Measurements from ENCODE around the gene SDF2.
"Not testable (repeated sequence)": the region's sequence is repeated elsewhere in the genome, so short reads cannot be mapped to it uniquely, and the experiment has no call there.

Gene SDF2

GRCh38 chr17:28684963-28685362 is 23.3 kb upstream of the SDF2 start:
- no peak for DNase-seq (ENCODE audit: low read depth)

- no peak for DNase-seq (ENCODE audit: low read depth)
These were observed 20.9 kb upstream of the SDF2 start for GRCh38 chr17:28682655-28683054.

DNA sequence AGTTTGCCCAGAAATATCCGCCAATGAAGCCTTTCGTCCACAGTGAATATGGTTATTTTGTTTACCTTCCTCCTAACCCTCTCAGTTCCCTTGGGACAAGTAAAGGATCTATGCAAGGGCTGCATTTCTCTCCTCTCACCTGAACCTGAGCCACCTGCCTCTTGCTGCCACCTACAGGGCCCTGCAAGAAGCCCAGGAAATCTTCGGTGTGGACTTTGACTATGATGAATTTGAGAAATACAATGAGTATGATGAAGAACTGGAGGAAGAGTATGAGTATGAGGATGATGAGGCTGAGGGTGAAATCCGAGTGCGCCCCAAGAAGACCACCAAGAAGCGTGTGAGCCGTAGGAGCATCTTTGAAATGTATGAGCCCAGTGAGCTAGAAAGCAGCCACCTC is 14.3 kb upstream of the SDF2 start:
- DNase-seq (ENCODE audit: low read depth) = no peak

- DNase-seq (ENCODE audit: low read depth) = no peak
These were observed 13.8 kb upstream of the SDF2 start for GRCh38 chr17:28675490-28675889.

DNA sequence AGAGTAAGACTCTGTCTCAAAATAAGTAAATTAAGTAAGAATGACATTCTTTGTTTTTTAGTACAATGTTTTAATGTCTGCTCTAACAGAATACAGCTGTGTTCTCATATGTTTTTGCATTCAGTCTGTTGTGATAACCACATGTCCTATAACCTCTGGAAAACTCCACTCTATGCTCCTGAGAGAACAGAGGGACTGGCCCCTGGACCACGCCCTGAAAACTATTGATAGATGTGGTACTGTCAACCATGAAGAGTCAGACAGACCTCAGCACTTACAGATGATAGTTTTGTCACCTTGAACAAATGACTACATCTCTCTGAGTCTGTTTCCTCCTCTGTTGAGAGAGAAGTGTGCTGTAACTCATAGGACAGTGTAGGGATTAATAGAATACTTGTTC is 8.2 kb upstream of the SDF2 start:
- DNase-seq (ENCODE audit: low read depth) = no peak

GRCh38 chr17:28667870-28668269 is 6.2 kb upstream of the SDF2 start:
- DNase-seq (ENCODE audit: low read depth) = no peak

DNA sequence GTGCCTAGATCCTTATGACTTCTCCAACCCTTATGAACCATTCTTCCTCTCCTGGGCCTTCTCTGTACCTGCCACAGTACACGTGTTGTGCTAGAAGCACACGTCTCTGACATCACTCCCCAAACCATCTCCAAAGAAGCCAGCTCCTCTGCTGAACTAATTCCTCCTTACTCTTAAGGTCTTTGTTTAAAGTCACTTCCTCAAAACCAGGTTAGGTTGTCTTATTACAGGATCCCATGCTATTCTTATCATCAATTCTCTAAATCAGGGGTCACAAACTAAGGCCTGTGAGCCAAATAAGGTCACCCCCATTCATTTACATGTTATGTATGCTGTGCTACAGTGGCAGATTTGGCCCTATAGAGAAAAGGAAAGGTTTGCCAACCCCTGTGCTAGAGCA is 4.3 kb upstream of the SDF2 start:
- no peak for DNase-seq (ENCODE audit: low read depth)

DNA sequence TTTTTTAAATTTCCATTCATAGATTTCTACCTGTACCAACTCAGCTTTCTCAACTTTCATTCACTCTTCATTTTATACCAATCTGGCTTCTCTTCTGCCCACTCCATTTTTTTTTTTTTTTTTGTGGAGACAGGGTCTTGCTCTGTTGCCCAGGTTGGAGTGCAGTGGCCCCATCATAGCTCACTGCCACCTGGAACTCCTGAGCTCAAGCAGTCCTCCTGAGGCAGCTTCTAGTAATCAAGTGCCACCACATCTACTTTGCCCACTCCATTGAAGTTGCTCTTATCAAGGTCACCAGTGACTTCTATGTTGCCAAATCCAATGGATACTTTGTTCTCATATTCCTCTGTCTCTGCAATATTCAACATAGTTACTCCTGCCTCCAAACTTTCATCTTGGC is 2.0 kb upstream of the SDF2 start:
- DNase-seq (ENCODE audit: low read depth) = no peak

DNA sequence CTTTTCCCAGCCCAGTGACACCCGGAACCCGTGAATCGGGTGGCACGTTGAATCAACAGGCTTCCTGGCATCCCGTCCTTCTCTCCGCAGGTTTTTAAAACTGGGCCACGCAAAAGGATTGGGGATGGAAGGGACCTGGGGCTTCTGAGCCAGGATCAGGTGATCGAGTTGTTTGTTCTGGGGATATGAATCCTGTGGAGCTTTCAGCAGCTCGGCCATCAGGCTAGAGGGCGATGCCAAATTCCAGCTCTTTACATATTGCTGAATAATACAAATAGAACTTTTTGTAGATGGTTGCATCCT is 772 bp upstream of the SDF2 start:
- DNase-seq (ENCODE audit: low read depth) = no peak

DNA sequence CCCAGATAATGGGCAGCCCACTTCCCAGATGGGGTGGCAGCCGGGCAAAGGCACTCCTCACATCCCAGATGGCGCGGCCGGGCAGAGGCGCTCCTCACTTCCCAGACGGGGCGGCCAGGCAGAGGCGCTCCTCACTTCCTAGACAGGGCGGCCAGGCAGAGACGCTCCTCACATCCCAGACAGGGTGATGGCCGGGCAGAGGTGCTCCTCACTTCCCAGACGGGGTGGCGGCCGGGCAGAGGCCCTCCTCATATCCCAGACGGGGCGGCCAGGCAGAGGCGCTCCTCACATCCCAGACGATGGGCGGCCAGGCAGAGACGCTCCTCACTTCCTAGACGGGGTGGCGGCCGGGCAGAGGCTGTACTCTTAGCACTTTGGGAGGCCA is 2.2 kb downstream of the SDF2 start:
- DNase-seq (ENCODE audit: low read depth) = not testable (repeated sequence)

- DNase-seq (ENCODE audit: low read depth) = not testable (repeated sequence)
These were observed 2.8 kb downstream of the SDF2 start for GRCh38 chr17:28658766-28659496.

DNA sequence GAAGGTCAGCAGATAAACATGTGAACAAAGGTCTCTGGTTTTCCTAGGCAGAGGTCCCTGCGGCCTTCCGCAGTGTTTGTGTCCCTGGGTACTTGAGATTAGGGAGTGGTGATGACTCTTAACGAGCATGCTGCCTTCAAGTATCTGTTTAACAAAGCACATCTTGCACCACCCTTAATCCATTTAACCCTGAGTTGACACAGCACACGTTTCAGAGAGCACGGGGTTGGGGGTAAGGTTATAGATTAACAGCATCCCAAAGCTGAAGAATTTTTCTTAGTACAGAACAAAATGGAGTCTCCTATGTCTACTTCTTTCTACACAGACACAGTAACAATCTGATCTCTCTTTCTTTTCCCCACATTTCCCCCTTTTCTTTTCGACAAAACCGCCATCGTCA is 3.4 kb downstream of the SDF2 start:
- DNase-seq (ENCODE audit: low read depth) = not testable (repeated sequence)

GRCh38 chr17:28657756-28658155 is 4.0 kb downstream of the SDF2 start:
- no peak for DNase-seq (ENCODE audit: low read depth)

DNA sequence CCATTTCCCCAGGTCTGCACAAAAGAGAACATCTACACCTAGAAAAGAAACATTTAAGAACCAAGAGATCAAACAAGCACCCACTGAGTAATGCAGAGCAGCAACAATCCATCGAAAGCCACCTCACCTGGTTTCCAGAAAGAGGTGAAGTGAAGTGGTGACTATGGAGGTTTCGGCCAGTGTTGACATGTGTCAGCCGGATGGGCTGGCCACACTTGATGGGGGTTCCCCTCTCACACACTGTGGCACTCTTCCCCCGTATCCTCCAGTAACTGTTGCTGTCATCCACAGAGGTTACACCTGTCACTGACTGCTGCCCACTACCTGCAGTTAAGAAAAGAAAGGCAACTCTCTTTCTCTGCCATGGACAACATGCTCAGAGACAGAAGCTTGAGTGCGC is 6.5 kb downstream of the SDF2 start:
- DNase-seq (ENCODE audit: low read depth) = no peak

DNA sequence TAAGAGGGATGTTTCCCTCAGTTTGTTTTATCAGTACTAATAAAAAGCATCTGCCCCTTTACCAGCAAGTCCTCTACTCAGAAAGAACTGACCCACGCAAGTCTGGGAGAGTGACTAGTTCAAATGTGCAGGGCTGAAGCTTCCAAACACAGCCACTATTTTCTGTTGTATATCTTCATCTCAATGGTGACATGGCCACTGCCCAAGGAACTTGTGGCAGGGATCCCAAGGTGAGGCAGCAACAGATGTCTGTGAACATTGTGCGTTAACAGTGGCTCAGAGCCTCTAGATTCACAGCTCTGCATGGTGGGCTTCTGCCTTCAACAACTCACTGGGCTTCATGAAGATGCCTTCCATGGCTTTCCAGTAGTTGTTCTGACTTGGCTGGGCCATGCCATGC is 13.0 kb downstream of the SDF2 start:
- no peak for DNase-seq (ENCODE audit: low read depth)

- DNase-seq (ENCODE audit: low read depth) = no peak
These were observed 15.5 kb downstream of the SDF2 start for GRCh38 chr17:28646039-28646754.

DNA sequence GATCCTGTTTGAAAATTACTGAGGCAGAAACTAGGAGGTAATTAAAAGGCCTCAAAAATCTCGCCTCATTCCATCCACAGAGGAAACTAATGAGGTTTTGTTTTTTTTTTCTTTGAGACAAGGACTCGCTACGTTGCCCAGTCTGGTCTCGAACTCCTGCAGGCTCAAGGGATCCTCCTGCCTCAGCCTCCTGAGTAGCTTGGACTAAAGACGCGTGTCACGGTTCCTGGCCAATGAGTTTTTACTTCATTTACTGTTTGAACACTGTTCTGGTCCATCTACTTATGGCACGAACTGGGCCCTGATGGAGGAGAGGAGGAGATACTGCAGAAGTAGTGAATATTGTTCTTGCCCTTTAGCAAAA is 16.1 kb downstream of the SDF2 start:
- no peak for DNase-seq (ENCODE audit: low read depth)

GRCh38 chr17:28644787-28645575 is 16.7 kb downstream of the SDF2 start, which contains the start of gene BLTP2:
BLTP2 (minus strand) TSS chr17:28645158; CDS start chr17:28645056, 102 bp downstream.
- DNase-seq (ENCODE audit: low read depth) = peak; percentile 90

- peak; percentile 29 for DNase-seq (ENCODE audit: low read depth)
These were observed 17.5 kb downstream of the SDF2 start for GRCh38 chr17:28643983-28644786.

GRCh38 chr17:28641579-28641978 is 20.1 kb downstream of the SDF2 start:
- no peak for DNase-seq (ENCODE audit: low read depth)

GRCh38 chr17:28635506-28635905 is 26.2 kb downstream of the SDF2 start:
- no peak for DNase-seq (ENCODE audit: low read depth)

DNA sequence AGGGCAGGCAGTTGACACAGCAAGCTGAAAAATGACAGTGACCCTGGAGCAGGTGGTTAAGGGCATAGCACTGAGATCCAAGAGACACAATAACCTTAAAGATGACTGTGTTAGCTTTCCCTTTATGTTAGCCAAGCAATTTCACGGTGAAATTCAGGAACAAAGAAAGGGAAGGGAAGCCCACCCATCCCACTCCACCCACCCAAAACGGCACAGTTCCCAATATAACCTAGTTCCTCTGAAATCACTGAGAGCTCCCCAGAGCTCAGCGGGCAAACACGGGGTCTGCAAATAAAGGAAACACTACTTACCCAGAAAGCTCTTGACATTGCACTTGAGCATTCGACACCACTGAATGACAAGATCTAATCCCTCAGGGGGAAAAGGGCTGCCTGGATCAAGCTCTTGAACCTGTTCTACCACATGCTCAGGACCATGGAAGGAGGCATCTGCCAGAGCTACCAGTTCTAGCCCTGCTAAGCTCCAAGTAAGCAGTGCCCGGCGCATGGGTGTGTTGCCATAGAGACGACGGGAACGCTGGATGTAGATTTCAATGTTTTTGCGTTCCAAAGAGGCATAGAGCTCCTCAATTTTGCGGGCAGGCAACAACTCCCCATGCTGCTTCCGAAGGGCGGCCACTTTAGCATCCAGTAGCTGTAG is 27.4 kb downstream of the SDF2 start:
- no peak for DNase-seq (ENCODE audit: low read depth)

Measured in CMK (cell line).